ENCODE data around the gene MGAT4B.
"Not testable (repeated sequence)": the region's sequence is repeated elsewhere in the genome, so short reads cannot be mapped to it uniquely, and the experiment has no call there.

Gene MGAT4B

GRCh38 chr5:179806250-179807048 is at the start of gene MGAT4B:
Gene MGAT4B (minus strand): TSS chr5:179806866. CDS start chr5:179806583, 283 bp downstream.
- peak; percentile 66 for DNase-seq

GRCh38 chr5:179854356-179854755 is 47.7 kb upstream of the MGAT4B start:
- DNase-seq, result no peak

GRCh38 chr5:179852993-179853547 is 46.4 kb upstream of the MGAT4B start:
- no peak for DNase-seq

- no peak for DNase-seq
These were observed 35.0 kb upstream of the MGAT4B start for GRCh38 chr5:179841621-179842020.

GRCh38 chr5:179840766-179841165 is 34.1 kb upstream of the MGAT4B start:
- no peak for DNase-seq

- DNase-seq, result no peak
These were observed 33.7 kb upstream of the MGAT4B start for GRCh38 chr5:179840321-179840720.

GRCh38 chr5:179839328-179840256 is 32.9 kb upstream of the MGAT4B start:
- no peak for DNase-seq

GRCh38 chr5:179837076-179838011 is 30.7 kb upstream of the MGAT4B start:
- DNase-seq, result no peak

GRCh38 chr5:179836225-179837019 is 29.8 kb upstream of the MGAT4B start:
- no peak for DNase-seq

- DNase-seq, result not testable (repeated sequence)
These were observed 28.2 kb upstream of the MGAT4B start for GRCh38 chr5:179834871-179835270.

- DNase-seq, result no peak
These were observed 27.5 kb upstream of the MGAT4B start for GRCh38 chr5:179834120-179834519.

GRCh38 chr5:179833709-179834070 is 27.0 kb upstream of the MGAT4B start:
- DNase-seq, result no peak

- no peak for DNase-seq
These were observed 26.5 kb upstream of the MGAT4B start for GRCh38 chr5:179833056-179833708.

GRCh38 chr5:179832039-179832745 is 25.5 kb upstream of the MGAT4B start:
- DNase-seq, result no peak

- DNase-seq, result no peak
These were observed 24.3 kb upstream of the MGAT4B start for GRCh38 chr5:179830818-179831468.

- DNase-seq, result no peak
These were observed 23.2 kb upstream of the MGAT4B start for GRCh38 chr5:179829732-179830435.

GRCh38 chr5:179828756-179829421 is 22.2 kb upstream of the MGAT4B start:
- DNase-seq, result no peak

- no peak for DNase-seq
These were observed 21.0 kb upstream of the MGAT4B start for GRCh38 chr5:179827680-179828079.
